ENCODE results near the gene DNAH11.

The DNAH11 gene

GRCh38 chr7:21550076-21550475 is 7.2 kb downstream of the DNAH11 start:
- no peaks in the 10 kb centered on the region; the same call in 1 of the 2 replicates for H3K4me1 ChIP-seq (ENCODE audit: control insufficient read depth, insufficient read depth, low read length)
- no peaks in the 10 kb centered on the region for H3K36me3 ChIP-seq (ENCODE audit: control insufficient read depth, insufficient read depth, low read length)
- no peaks in the 10 kb centered on the region for H3K9me3 ChIP-seq (ENCODE audit: control insufficient read depth, insufficient read depth, low read length)
- no peak overlapping the region for H3K27ac ChIP-seq (ENCODE audit: low read length)
- DNase-seq (ENCODE audit: low read depth, low spot score), result no peak
- no CpG with 5 or more reads among the region's 3 CpGs for WGBS (ENCODE audit: insufficient coverage, insufficient read length)
- H3K27me3 ChIP-seq (ENCODE audit: control insufficient read depth, insufficient read depth, low read length), result no peaks in the 10 kb centered on the region
- H3K4me3 ChIP-seq (ENCODE audit: low read length), result no peak overlapping the region

- Histone ChIP-seq H3K4me3 (ENCODE audit: low read length) (no peak overlapping the region), H3K27ac (ENCODE audit: low read length) (no peak overlapping the region), H3K36me3 (ENCODE audit: control insufficient read depth, insufficient read depth, low read length) (no peaks in the 10 kb centered on the region), H3K27me3 (ENCODE audit: control insufficient read depth, insufficient read depth, low read length) (no peaks in the 10 kb centered on the region), H3K4me1 (ENCODE audit: control insufficient read depth, insufficient read depth, low read length) (no peaks in the 10 kb centered on the region; the same call in 1 of the 2 replicates), H3K9me3 (ENCODE audit: control insufficient read depth, insufficient read depth, low read length) (no peaks in the 10 kb centered on the region)
- WGBS (ENCODE audit: insufficient coverage, insufficient read length), result no CpG with 5 or more reads among the region's 6 CpGs
- DNase-seq (ENCODE audit: low read depth, low spot score), result peak; percentile 61
Measured at GRCh38 chr7:21550821-21551531, 8.1 kb downstream of the DNAH11 start.

GRCh38 chr7:21562385-21562784 is 19.5 kb downstream of the DNAH11 start:
- Histone ChIP-seq H3K4me3 (ENCODE audit: low read length) (no peak overlapping the region), H3K4me1 (ENCODE audit: control insufficient read depth, insufficient read depth, low read length) (no peaks in the 10 kb centered on the region), H3K9me3 (ENCODE audit: control insufficient read depth, insufficient read depth, low read length) (no peaks in the 10 kb centered on the region), H3K36me3 (ENCODE audit: control insufficient read depth, insufficient read depth, low read length) (no peaks in the 10 kb centered on the region), H3K27me3 (ENCODE audit: control insufficient read depth, insufficient read depth, low read length) (no peaks in the 10 kb centered on the region), H3K27ac (ENCODE audit: low read length) (no peak overlapping the region)
- no peak for DNase-seq (ENCODE audit: low read depth, low spot score)
- no CpG with 5 or more reads among the region's 1 CpG for WGBS (ENCODE audit: insufficient coverage, insufficient read length)

GRCh38 chr7:21565614-21566013 is 22.8 kb downstream of the DNAH11 start:
- Histone ChIP-seq H3K9me3 (ENCODE audit: control insufficient read depth, insufficient read depth, low read length) (no peaks in the 10 kb centered on the region), H3K36me3 (ENCODE audit: control insufficient read depth, insufficient read depth, low read length) (no peaks in the 10 kb centered on the region), H3K27me3 (ENCODE audit: control insufficient read depth, insufficient read depth, low read length) (no peaks in the 10 kb centered on the region), H3K4me1 (ENCODE audit: control insufficient read depth, insufficient read depth, low read length) (no peaks in the 10 kb centered on the region), H3K4me3 (ENCODE audit: low read length) (no peak overlapping the region), H3K27ac (ENCODE audit: low read length) (no peak overlapping the region)
- DNase-seq (ENCODE audit: low read depth, low spot score), result no peak
- no CpG with 5 or more reads among the region's 7 CpGs for WGBS (ENCODE audit: insufficient coverage, insufficient read length)

GRCh38 chr7:21566094-21566493 is 23.3 kb downstream of the DNAH11 start:
- no peak for DNase-seq (ENCODE audit: low read depth, low spot score)
- H3K9me3 ChIP-seq (ENCODE audit: control insufficient read depth, insufficient read depth, low read length), result no peaks in the 10 kb centered on the region
- no peak overlapping the region for H3K4me3 ChIP-seq (ENCODE audit: low read length)
- no peaks in the 10 kb centered on the region for H3K27me3 ChIP-seq (ENCODE audit: control insufficient read depth, insufficient read depth, low read length)
- no peaks in the 10 kb centered on the region for H3K36me3 ChIP-seq (ENCODE audit: control insufficient read depth, insufficient read depth, low read length)
- no peak overlapping the region for H3K27ac ChIP-seq (ENCODE audit: low read length)
- H3K4me1 ChIP-seq (ENCODE audit: control insufficient read depth, insufficient read depth, low read length), result no peaks in the 10 kb centered on the region
- no CpG with 5 or more reads among the region's 4 CpGs for WGBS (ENCODE audit: insufficient coverage, insufficient read length)

GRCh38 chr7:21568762-21569161 is 25.9 kb downstream of the DNAH11 start:
- DNase-seq (ENCODE audit: low read depth, low spot score), result no peak
- Histone ChIP-seq H3K4me3 (ENCODE audit: low read length) (no peak overlapping the region), H3K36me3 (ENCODE audit: control insufficient read depth, insufficient read depth, low read length) (no peaks in the 10 kb centered on the region), H3K27me3 (ENCODE audit: control insufficient read depth, insufficient read depth, low read length) (no peaks in the 10 kb centered on the region), H3K27ac (ENCODE audit: low read length) (no peak overlapping the region), H3K4me1 (ENCODE audit: control insufficient read depth, insufficient read depth, low read length) (no peaks in the 10 kb centered on the region), H3K9me3 (ENCODE audit: control insufficient read depth, insufficient read depth, low read length) (no peaks in the 10 kb centered on the region)
- WGBS (ENCODE audit: insufficient coverage, insufficient read length), result no CpG with 5 or more reads among the region's 2 CpGs

- no peaks in the 10 kb centered on the region for H3K36me3 ChIP-seq (ENCODE audit: control insufficient read depth, insufficient read depth, low read length)
- no CpG with 5 or more reads among the region's 7 CpGs for WGBS (ENCODE audit: insufficient coverage, insufficient read length)
Measured at GRCh38 chr7:21572331-21573313, 29.8 kb downstream of the DNAH11 start.

GRCh38 chr7:21579341-21580072 is 36.7 kb downstream of the DNAH11 start:
- Histone ChIP-seq H3K4me3 (ENCODE audit: low read length) (no peak overlapping the region), H3K27ac (ENCODE audit: low read length) (no peak overlapping the region), H3K36me3 (ENCODE audit: control insufficient read depth, insufficient read depth, low read length) (no peaks in the 10 kb centered on the region), H3K9me3 (ENCODE audit: control insufficient read depth, insufficient read depth, low read length) (no peaks in the 10 kb centered on the region), H3K27me3 (ENCODE audit: control insufficient read depth, insufficient read depth, low read length) (no peaks in the 10 kb centered on the region), H3K4me1 (ENCODE audit: control insufficient read depth, insufficient read depth, low read length) (no peaks in the 10 kb centered on the region)
- no peak for DNase-seq (ENCODE audit: low read depth, low spot score)
- WGBS (ENCODE audit: insufficient coverage, insufficient read length), result no CpG with 5 or more reads among the region's 4 CpGs

More at GRCh38 chr7:21572331-21573313, 29.8 kb downstream of the DNAH11 start:
- Histone ChIP-seq H3K27ac (ENCODE audit: low read length) (no peak overlapping the region), H3K4me3 (ENCODE audit: low read length) (no peak overlapping the region), H3K9me3 (ENCODE audit: control insufficient read depth, insufficient read depth, low read length) (no peaks in the 10 kb centered on the region), H3K4me1 (ENCODE audit: control insufficient read depth, insufficient read depth, low read length) (no peaks in the 10 kb centered on the region), H3K27me3 (ENCODE audit: control insufficient read depth, insufficient read depth, low read length) (no peaks in the 10 kb centered on the region)
- DNase-seq (ENCODE audit: low read depth, low spot score), result no peak

GRCh38 chr7:21580073-21580521 is 37.3 kb downstream of the DNAH11 start:
- DNase-seq (ENCODE audit: low read depth, low spot score), result no peak
- WGBS (ENCODE audit: insufficient coverage, insufficient read length), result no CpG with 5 or more reads among the region's 4 CpGs

More at GRCh38 chr7:21580073-21580521, 37.3 kb downstream of the DNAH11 start:
- Histone ChIP-seq H3K27me3 (ENCODE audit: control insufficient read depth, insufficient read depth, low read length) (no peaks in the 10 kb centered on the region), H3K4me3 (ENCODE audit: low read length) (no peak overlapping the region), H3K4me1 (ENCODE audit: control insufficient read depth, insufficient read depth, low read length) (no peaks in the 10 kb centered on the region), H3K27ac (ENCODE audit: low read length) (no peak overlapping the region), H3K36me3 (ENCODE audit: control insufficient read depth, insufficient read depth, low read length) (no peaks in the 10 kb centered on the region), H3K9me3 (ENCODE audit: control insufficient read depth, insufficient read depth, low read length) (no peaks in the 10 kb centered on the region)
